Uterus (tissue), 4 donors: ENCODE results near the gene TFB2M. TPM values are rescaled to one million over a fixed set of nuclear protein-coding genes. Genes with fewer than 3 reads are reported as not detected.

ENCODE experiments used
- DNase-seq, 2 donors: peaks; one replicate each; pipeline ENCODE4 v3.0.0-alpha.2; 2019 to 2020
- H3K27ac ChIP-seq, 2 donors: fragments of 200-600 bp; sonication (generic); 1 replicate in 1 of 2; 2 replicates in 1 of 2; pipeline ENCODE4 v1.5.1; 2016 to 2018
- H3K27me3 ChIP-seq, 2 donors: fragments of 200-600 bp; sonication (generic); one replicate each; pipeline ENCODE4 v1.5.1; 2018 to 2019; ENCODE audit warnings: control low read depth in 1 of 2
- H3K36me3 ChIP-seq, 2 donors: fragments of 200-600 bp; sonication (generic); one replicate each; pipeline ENCODE4 v1.5.1; 2019; ENCODE audit warnings: control low read depth in 1 of 2
- H3K4me1 ChIP-seq, 2 donors: fragments of 200-600 bp; sonication (generic); one replicate each; pipeline ENCODE4 v1.5.1; 2018 to 2019; ENCODE audit warnings: control low read depth in 1 of 2
- H3K4me3 ChIP-seq, 2 donors: fragments of 200-600 bp; sonication (generic); 1 replicate in 1 of 2; 2 replicates in 1 of 2; pipeline ENCODE4 v1.5.1; 2018 to 2019; ENCODE audit warnings: mild to moderate bottlenecking in 1 of 2
- H3K9me3 ChIP-seq, 2 donors: fragments of 200-600 bp; sonication (generic); one replicate each; pipeline ENCODE4 v1.5.1; 2019; ENCODE audit warnings: control low read depth in 1 of 2
- CTCF ChIP-seq, 4 experiments: fragments of 200-600 bp in 2 of 4; fragments of 450-650 bp in 2 of 4; sonication (generic) in 2 of 4; IDR thresholded peaks; one replicate each; pipeline ENCODE4 v1.5.1; 2016 to 2019; ENCODE audit warnings: antibody characterized with exemption in 4 of 4, mild to moderate bottlenecking in 2 of 4, moderate library complexity in 1 of 4
- POLR2A ChIP-seq, 2 donors: fragments of 450-650 bp; IDR thresholded peaks; one replicate each; pipeline ENCODE4 v1.6.1; 2016; ENCODE audit warnings: antibody characterized with exemption in 2 of 2, mild to moderate bottlenecking in 1 of 2, moderate library complexity in 1 of 2
- intact Hi-C: fragments of 100-400 bp; cut with DNase I; formaldehyde crosslinking; loops from one replicate; pipeline ENCODE4 v1.15.1; 2023; ENCODE audit warnings: low total_unique reads
- total RNA-seq, 4 donors: library from RNA; depleted of rRNA in 3 of 4; stranded (reverse); fragments of >200 nt in 3 of 4; gene quantifications; one replicate each; pipeline versions ENCODE4 v1.1.0 to v1.2.4, GENCODE V29; 2014 to 2023
- donor health status: DM: yes; HTN: yes; CAD: no.

TFB2M gene
- total RNA-seq, 4 donors from 2014 or later = 3.5 to 25.0 (median 8.8) TPM

- DNase-seq = no peak
- Histone ChIP-seq H3K36me3 (no peaks in the 10 kb centered on the region), H3K27ac (no peak overlapping the region), H3K27me3 (no peaks in the 10 kb centered on the region), H3K4me1 (no peaks in the 10 kb centered on the region), H3K4me3 (no peak overlapping the region), H3K9me3 (no peaks in the 10 kb centered on the region)
- intact Hi-C loops = no loop called here
- TF ChIP-seq CTCF (IDR thresholded peaks at IDR 0.05) (no peak), POLR2A (IDR thresholded peaks at IDR 0.05) (no peak)
Measured at GRCh38 chr1:246532519-246532918, 33.5 kb downstream of the TFB2M start.

GRCh38 chr1:246530482-246530881 lies 35.6 kb downstream of the TFB2M start:
- Histone ChIP-seq H3K36me3 (no peaks in the 10 kb centered on the region), H3K4me1 (no peaks in the 10 kb centered on the region), H3K27me3 (no peaks in the 10 kb centered on the region), H3K9me3 (no peaks in the 10 kb centered on the region), H3K27ac (no peak overlapping the region), H3K4me3 (no peak overlapping the region)
- DNase-seq = no peak
- intact Hi-C loops = no loop called here
- TF ChIP-seq POLR2A (IDR thresholded peaks at IDR 0.05) = no peak
- no peak for TF ChIP-seq CTCF (IDR thresholded peaks at IDR 0.05)

GRCh38 chr1:246528933-246529731 lies 36.9 kb downstream of the TFB2M start:
- H3K4me1 ChIP-seq = no peaks in the 10 kb centered on the region
- H3K9me3 ChIP-seq = no peaks in the 10 kb centered on the region
- no peaks in the 10 kb centered on the region for H3K36me3 ChIP-seq
- intact Hi-C loops = no loop called here
- H3K4me3 ChIP-seq = no peak overlapping the region
- DNase-seq = no peak
- no peak overlapping the region for H3K27ac ChIP-seq
- TF ChIP-seq CTCF (IDR thresholded peaks at IDR 0.05) (no peak), POLR2A (IDR thresholded peaks at IDR 0.05) (no peak)
- H3K27me3 ChIP-seq = no peaks in the 10 kb centered on the region

GRCh38 chr1:246527402-246528088 lies 38.5 kb downstream of the TFB2M start:
- TF ChIP-seq POLR2A (IDR thresholded peaks at IDR 0.05) (no peak), CTCF (IDR thresholded peaks at IDR 0.05) (no peak)
- Histone ChIP-seq H3K4me3 (no peak overlapping the region), H3K4me1 (no peaks in the 10 kb centered on the region), H3K36me3 (no peaks in the 10 kb centered on the region), H3K27ac (no peak overlapping the region), H3K27me3 (no peaks in the 10 kb centered on the region), H3K9me3 (no peaks in the 10 kb centered on the region)
- no peak for DNase-seq
- intact Hi-C loops = no loop called here

GRCh38 chr1:246526915-246527314 lies 39.1 kb downstream of the TFB2M start:
- Histone ChIP-seq H3K4me1 (no peaks in the 10 kb centered on the region), H3K36me3 (no peaks in the 10 kb centered on the region), H3K27me3 (no peaks in the 10 kb centered on the region), H3K27ac (no peak overlapping the region), H3K4me3 (no peak overlapping the region), H3K9me3 (no peaks in the 10 kb centered on the region)
- intact Hi-C loops = no loop called here
- TF ChIP-seq POLR2A (IDR thresholded peaks at IDR 0.05) (no peak), CTCF (IDR thresholded peaks at IDR 0.05) (no peak)
- DNase-seq = no peak
